SK-N-SH (cell line): ENCODE results near the gene CD3G. TPM values are rescaled to one million over a fixed set of nuclear protein-coding genes. Genes with fewer than 3 reads are reported as not detected.

ENCODE experiments used
- CTCF ChIA-PET: fragments of 300-600, 350-600 bp; formaldehyde crosslinking; extraction: SDS; loops from one replicate; lab custom pipeline; 2021; lab: Yijun Ruan, JAX
- POLR2A ChIA-PET: fragments of 350-600 bp; sonication (Branson Sonifier 250); formaldehyde crosslinking; extraction: SDS; loops from one replicate; lab custom pipeline; 2020; ENCODE audit warnings: antibody characterized with exemption, inconsistent platforms; lab: Yijun Ruan, JAX
- DNase-seq: peaks from one replicate; pipeline ENCODE4 v3.0.0; 2012
- H2AFZ ChIP-seq: fragments of 200-600 bp; sonication (generic); 2 replicates; pipeline ENCODE4 v1.8.1; 2016; ENCODE audit warnings: antibody characterized with exemption, mild to moderate bottlenecking, low read depth
- H3F3A ChIP-seq: fragments of 200-600 bp; sonication (generic); replicated peaks from 2 replicates; pipeline ENCODE3; 2016; ENCODE audit warnings: antibody characterized with exemption, mild to moderate bottlenecking; ENCODE audit not compliant: insufficient read depth
- H3K27ac ChIP-seq, 2 experiments: fragments of 200-500 bp in 1 of 2; fragments of 200-600 bp in 1 of 2; sonication (Bioruptor generic) in 1 of 2; sonication (generic), shearing (Covaris generic) in 1 of 2; 2 replicates each; pipeline versions ENCODE4 v1.5.1 to v1.6.1; 2014 to 2016; ENCODE audit warnings: low read depth in 2 of 2, inconsistent platforms in 1 of 2, low read length in 1 of 2, mild to moderate bottlenecking in 1 of 2, mixed read lengths in 1 of 2
- H3K27me3 ChIP-seq: fragments of 200-600 bp; sonication (generic), shearing (Covaris generic); 2 replicates; pipeline ENCODE4 v1.6.1; 2016; ENCODE audit warnings: mixed run types; ENCODE audit not compliant: insufficient read depth
- H3K36me3 ChIP-seq, 2 experiments: fragments of 200-500 bp in 1 of 2; fragments of 200-600 bp in 1 of 2; sonication (Bioruptor generic) in 1 of 2; sonication (generic) in 1 of 2; replicated peaks in 1 of 2; 2 replicates each; pipeline versions ENCODE3 to v1.5.1; 2014 to 2016; ENCODE audit warnings: low read length in 1 of 2, mild to moderate bottlenecking in 1 of 2; ENCODE audit not compliant: insufficient read depth in 2 of 2, control insufficient read depth in 1 of 2
- H3K4me1 ChIP-seq, 2 experiments: fragments of 200-500 bp in 1 of 2; fragments of 200-600 bp in 1 of 2; sonication (Bioruptor generic) in 1 of 2; sonication (generic), shearing (Covaris generic) in 1 of 2; 2 replicates each; pipeline versions ENCODE4 v1.5.1 to v1.6.1; 2014 to 2016; ENCODE audit warnings: low read depth in 1 of 2, low read length in 1 of 2, mixed run types in 1 of 2; ENCODE audit not compliant: insufficient read depth in 2 of 2, control insufficient read depth in 1 of 2
- H3K4me2 ChIP-seq: fragments of 200-600 bp; sonication (generic), shearing (Covaris generic); 2 replicates; pipeline ENCODE4 v1.6.1; 2017; ENCODE audit warnings: mixed run types
- H3K4me3 ChIP-seq, 2 experiments: fragments of 200-500 bp in 1 of 2; fragments of 200-600 bp in 1 of 2; sonication (Bioruptor generic) in 1 of 2; sonication (generic), shearing (Covaris generic) in 1 of 2; 2 replicates each; pipeline versions ENCODE4 v1.5.1 to v1.8.1; 2014 to 2016; ENCODE audit warnings: low read depth in 2 of 2, inconsistent platforms in 1 of 2, low read length in 1 of 2, mild to moderate bottlenecking in 1 of 2, mixed read lengths in 1 of 2, moderate library complexity in 1 of 2
- H3K79me2 ChIP-seq: fragments of 200-600 bp; sonication (generic); 2 replicates; pipeline ENCODE4 v1.8.1; 2017; ENCODE audit warnings: mild to moderate bottlenecking; ENCODE audit not compliant: insufficient read depth
- H3K9ac ChIP-seq: fragments of 200-600 bp; sonication (generic); 2 replicates; pipeline ENCODE4 v1.6.1; 2017; ENCODE audit warnings: mixed run types
- H3K9me2 ChIP-seq: fragments of 200-600 bp; sonication (generic); 2 replicates; pipeline ENCODE4 v1.6.1; 2017; ENCODE audit warnings: mixed run types
- H3K9me3 ChIP-seq: fragments of 200-600 bp; sonication (generic); 2 replicates; pipeline ENCODE4 v1.6.1; 2017; ENCODE audit warnings: mixed run types, mild to moderate bottlenecking, moderate library complexity
- H4K20me1 ChIP-seq: fragments of 200-600 bp; sonication (generic); 2 replicates; pipeline ENCODE4 v1.6.1; 2017; ENCODE audit warnings: mild to moderate bottlenecking, mixed run types; ENCODE audit not compliant: insufficient read depth
- CHD2 ChIP-seq: fragments of 150-350 bp; IDR thresholded peaks from 2 replicates; pipeline ENCODE4 v1.6.1; 2018; ENCODE audit warnings: low read length; ENCODE audit not compliant: partially characterized antibody
- ELF1 ChIP-seq: IDR thresholded peaks from 2 replicates; pipeline ENCODE4 v1.4.0; 2012
- EP300 ChIP-seq, 2 experiments: IDR thresholded peaks; 2 replicates each; pipeline versions ENCODE4 v1.4.0 to v1.6.1; 2012; ENCODE audit warnings: borderline replicate concordance in 1 of 2, low read depth in 1 of 2, low read length in 1 of 2
- FOXM1 ChIP-seq: IDR thresholded peaks from 2 replicates; pipeline ENCODE4 v1.4.0; 2012; ENCODE audit warnings: low read depth, mild to moderate bottlenecking
- IRF3 ChIP-seq: fragments of 150-350 bp; IDR thresholded peaks from 2 replicates; pipeline ENCODE4 v1.6.1; 2016; ENCODE audit warnings: mild to moderate bottlenecking, low read depth, low read length
- MXI1 ChIP-seq: IDR thresholded peaks from 2 replicates; pipeline ENCODE4 v1.6.1; 2012; ENCODE audit warnings: mild to moderate bottlenecking, low read depth, low read length, improper control_type of control experiment
- SMC3 ChIP-seq: IDR thresholded peaks from 2 replicates; pipeline ENCODE4 v1.6.1; 2012; ENCODE audit warnings: low read depth, low read length, improper control_type of control experiment
- TCF12 ChIP-seq: IDR thresholded peaks from 2 replicates; pipeline ENCODE4 v1.4.0; 2012
- TEAD4 ChIP-seq: IDR thresholded peaks from 2 replicates; pipeline ENCODE4 v1.4.0; 2012; ENCODE audit warnings: mild to moderate bottlenecking, borderline replicate concordance; ENCODE audit not compliant: insufficient read depth
- WGBS: methylation state at CpG from one replicate; pipeline ENCODE4 v1.1.6; 2017; ENCODE audit warnings: low lambda C conversion rate; 5-methylcytosine and 5-hydroxymethylcytosine counted together
- polyA plus RNA-seq, 3 experiments: library from polyadenylated mRNA; depleted of rRNA; stranded (reverse); fragments of >200 nt; gene quantifications; 2 replicates each; pipeline ENCODE4 v1.2.3, GENCODE V29; 2012
- TF ChIP-seq, protein P1 (sequence below): IDR thresholded peaks from 2 replicates; pipeline ENCODE4; 2012

CD3G gene
- polyA plus RNA-seq, 1 of the 3 experiments (the other 2 are of a cell fraction): not detected

DNA sequence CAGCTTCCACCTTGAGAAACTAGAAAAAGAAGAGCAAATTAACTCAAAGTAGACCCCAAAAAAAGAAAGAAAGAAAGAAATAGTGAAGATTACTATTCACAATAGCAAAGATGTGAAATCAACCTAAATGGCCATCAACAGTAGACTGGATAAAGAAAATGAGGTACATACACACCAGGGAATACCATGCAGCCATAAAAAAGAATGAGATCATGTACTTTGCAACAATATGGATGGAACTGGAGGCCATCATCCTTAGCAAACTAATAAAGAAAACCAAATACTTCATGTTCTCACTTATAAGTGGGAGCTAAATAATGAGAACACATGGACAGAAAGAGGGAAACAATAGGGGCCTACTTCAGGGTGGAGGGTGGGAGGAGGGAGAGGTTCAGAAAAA, 15.4 kb upstream of the CD3G start (continued):
- no peak for TF ChIP-seq SMC3
- TF ChIP-seq FOXM1: no peak

DNA sequence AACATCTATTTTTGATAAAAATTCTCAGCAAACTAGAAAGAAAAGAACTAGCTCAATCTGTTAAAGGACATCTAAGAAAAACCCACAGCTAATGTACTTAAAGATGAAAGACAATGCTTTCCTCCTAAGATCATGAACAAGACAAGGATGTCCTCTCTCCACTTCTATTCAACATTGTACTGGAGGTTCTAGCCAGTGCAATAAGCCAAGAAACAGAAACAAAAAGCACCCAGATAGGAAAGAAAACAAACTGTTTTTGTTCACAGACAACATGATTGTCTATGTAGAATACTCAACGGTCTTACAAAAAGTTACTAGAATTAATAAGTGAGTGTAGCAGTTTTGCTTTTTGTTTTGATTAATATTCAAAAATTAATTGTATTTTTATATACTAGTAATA, 9.4 kb upstream of the CD3G start:
- Histone ChIP-seq H3K4me3 (no peak overlapping the region), H2AFZ (no peak overlapping the region), H3K27me3 (no peaks in the 10 kb centered on the region; the same call in 1 of the 2 replicates), H3K9me2 (no peaks in the 10 kb centered on the region), H3F3A (no peaks in the 10 kb centered on the region), H4K20me1 (no peaks in the 10 kb centered on the region), H3K27ac (no peak overlapping the region), H3K36me3 (no peaks in the 10 kb centered on the region), H3K4me2 (no peak overlapping the region), H3K79me2 (no peaks in the 10 kb centered on the region), H3K9ac (no peak overlapping the region), H3K9me3 (no peaks in the 10 kb centered on the region), H3K4me1 (no peaks in the 10 kb centered on the region)
- WGBS: 0% methylated on average over 1 of the region's 1 CpG
- no peak for DNase-seq
- TF ChIP-seq TCF12 (no peak), TEAD4 (no peak)
- TF ChIP-seq, protein P1, sequence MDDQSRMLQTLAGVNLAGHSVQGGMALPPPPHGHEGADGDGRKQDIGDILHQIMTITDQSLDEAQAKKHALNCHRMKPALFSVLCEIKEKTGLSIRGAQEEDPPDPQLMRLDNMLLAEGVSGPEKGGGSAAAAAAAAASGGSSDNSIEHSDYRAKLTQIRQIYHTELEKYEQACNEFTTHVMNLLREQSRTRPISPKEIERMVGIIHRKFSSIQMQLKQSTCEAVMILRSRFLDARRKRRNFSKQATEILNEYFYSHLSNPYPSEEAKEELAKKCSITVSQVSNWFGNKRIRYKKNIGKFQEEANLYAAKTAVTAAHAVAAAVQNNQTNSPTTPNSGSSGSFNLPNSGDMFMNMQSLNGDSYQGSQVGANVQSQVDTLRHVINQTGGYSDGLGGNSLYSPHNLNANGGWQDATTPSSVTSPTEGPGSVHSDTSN: no peak
- CTCF ChIA-PET: interaction anchor here (0.9 kb wide), 1 partner anchor 18 kb away, joined by 3 read pairs; no protein-coding TSS in a partner anchor
- POLR2A ChIA-PET: no interaction called here

GRCh38 chr11:118338637-118339061, 5.5 kb upstream of the CD3G start:
- CTCF ChIA-PET: interaction anchor here (1.2 kb wide), 1 partner anchor 14 kb away, joined by 3 read pairs; no protein-coding TSS in a partner anchor
- H3K4me2 ChIP-seq: no peak overlapping the region
- DNase-seq: no peak

GRCh38 chr11:118339281-118339961, 4.7 kb upstream of the CD3G start:
- CTCF ChIA-PET: interaction anchor here (1.2 to 1.9 kb wide), 2 partner anchors 13 to 141 kb away, joined by 3 to 9 read pairs; no protein-coding TSS in a partner anchor
- no peaks in the 10 kb centered on the region for H3K4me1 ChIP-seq
- H3K36me3 ChIP-seq: no peaks in the 10 kb centered on the region
- H3K4me3 ChIP-seq: no peak overlapping the region
- no peaks in the 10 kb centered on the region for H3K79me2 ChIP-seq
- TF ChIP-seq TEAD4 (no peak), SMC3 (no peak), IRF3 (no peak), ELF1 (no peak)
- 3% methylated on average over 4 of the region's 5 CpGs for WGBS
- no peaks in the 10 kb centered on the region; the same call in 1 of the 2 replicates for H3K27me3 ChIP-seq
- H3F3A ChIP-seq: no peaks in the 10 kb centered on the region
- no peaks in the 10 kb centered on the region for H4K20me1 ChIP-seq
- no peaks in the 10 kb centered on the region for H3K9me2 ChIP-seq
- H3K4me2 ChIP-seq: no peak overlapping the region
- no peak overlapping the region for H3K27ac ChIP-seq
- H3K9ac ChIP-seq: no peak overlapping the region
- H3K9me3 ChIP-seq: no peaks in the 10 kb centered on the region
- H2AFZ ChIP-seq: no peak overlapping the region
- POLR2A ChIA-PET: interaction anchor here (0.6 kb wide), 1 partner anchor 62 kb away, joined by 3 read pairs; no protein-coding TSS in a partner anchor
- no peak for DNase-seq

More at GRCh38 chr11:118338637-118339061, 5.5 kb upstream of the CD3G start:
- Histone ChIP-seq H3K9me2 (no peaks in the 10 kb centered on the region), H2AFZ (no peak overlapping the region), H3K79me2 (no peaks in the 10 kb centered on the region), H3K27me3 (no peaks in the 10 kb centered on the region; the same call in 1 of the 2 replicates), H3K9ac (no peak overlapping the region), H3K4me1 (no peaks in the 10 kb centered on the region), H3K4me3 (no peak overlapping the region), H3K9me3 (no peaks in the 10 kb centered on the region), H3K36me3 (no peaks in the 10 kb centered on the region), H3K27ac (no peak overlapping the region), H4K20me1 (no peaks in the 10 kb centered on the region), H3F3A (no peaks in the 10 kb centered on the region)
- TF ChIP-seq MXI1 (no peak), TCF12 (no peak), EP300 (IDR thresholded peaks at IDR 0.05; ENCODE audit: borderline replicate concordance in 1 of 2, low read depth in 1 of 2, low read length in 1 of 2) (no peak), CHD2 (no peak)
- under 1% methylated on average over 7 of the region's 7 CpGs for WGBS
- POLR2A ChIA-PET: interaction anchor here (0.6 kb wide), 1 partner anchor 61 kb away, joined by 3 read pairs; no protein-coding TSS in a partner anchor
